Stimulated activated CD4-positive, alpha-beta T cell treated with anti-CD3 and anti-CD28 coated beads, Interleukin-15, amount 100 ng/mL, for 48 hours (primary cell): ENCODE measurements around the gene SPOPL.
"Not testable (repeated sequence)": the region's sequence is repeated elsewhere in the genome, so short reads cannot be mapped to it uniquely, and the experiment has no call there.

Experiments
- DNase-seq, 2 donors: peaks; one replicate each; pipeline ENCODE4 v3.0.0-alpha.2; 2020; ENCODE audit warnings: low read depth in 2 of 2

Gene SPOPL

GRCh38 chr2:138523673-138524042 is 22.1 kb downstream of the SPOPL start:
- DNase-seq: not testable (repeated sequence)

- not testable (repeated sequence) for DNase-seq
Observed at GRCh38 chr2:138524353-138524752, 22.8 kb downstream of the SPOPL start.

DNA sequence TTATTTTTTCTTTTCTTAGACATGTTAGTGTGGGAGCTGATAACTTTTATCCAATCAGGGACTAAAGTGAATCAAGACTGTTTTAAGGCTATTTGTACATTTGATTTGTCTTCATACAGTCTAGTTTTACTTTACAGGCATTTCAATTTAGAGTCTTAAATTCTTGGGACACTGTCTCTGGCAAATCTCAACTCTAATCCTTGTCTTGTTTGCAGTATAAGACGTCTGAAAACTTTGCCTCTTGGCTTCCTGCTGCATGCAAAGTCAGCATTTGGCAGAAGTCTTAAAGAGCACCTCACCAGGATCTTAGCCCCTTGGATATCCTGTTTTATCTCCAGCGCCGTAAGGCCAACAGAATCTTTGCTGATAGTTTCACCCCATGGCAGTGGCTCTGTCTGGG is 30.3 kb downstream of the SPOPL start:
- no peak for DNase-seq

DNA sequence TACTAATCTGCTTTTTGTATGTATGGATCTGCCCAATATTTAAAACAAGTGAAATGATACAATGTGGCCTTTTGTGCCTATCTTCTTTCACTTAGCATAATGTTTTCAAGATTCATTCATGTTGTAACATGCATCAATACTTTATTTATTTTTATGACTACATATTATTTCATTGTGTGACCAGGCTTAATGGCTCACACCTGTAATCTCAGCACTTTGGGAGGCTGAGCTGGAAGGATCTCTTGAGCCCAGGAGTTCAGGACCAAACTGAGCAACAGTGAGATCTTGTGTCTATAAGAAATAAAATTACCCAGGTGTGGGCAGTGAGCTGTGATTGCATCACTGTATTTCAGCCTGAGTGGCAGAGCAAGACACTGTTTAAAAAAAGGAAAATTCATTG is 33.2 kb downstream of the SPOPL start:
- DNase-seq: no peak

- no peak for DNase-seq
Observed at GRCh38 chr2:138536302-138536701, 34.7 kb downstream of the SPOPL start.

DNA sequence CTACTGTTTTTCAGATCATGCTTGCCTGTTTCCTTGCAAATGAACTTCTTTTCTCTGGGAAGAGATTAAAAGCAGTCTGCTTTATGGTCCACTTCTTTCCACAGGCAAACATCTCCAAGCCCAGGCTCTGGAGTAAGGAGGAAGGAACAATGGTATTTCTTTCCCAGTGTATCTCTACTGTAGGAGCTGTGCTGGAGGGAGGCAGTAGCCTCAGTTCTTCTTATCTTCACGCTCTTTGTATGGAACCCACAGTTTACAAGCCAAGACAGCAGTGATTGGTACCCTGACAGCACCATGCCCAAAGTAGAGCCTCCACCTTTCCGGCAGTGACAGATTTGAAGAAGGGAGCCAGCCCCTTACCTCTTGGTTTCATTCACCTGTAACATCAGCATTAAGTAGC is 35.2 kb downstream of the SPOPL start:
- no peak for DNase-seq

DNA sequence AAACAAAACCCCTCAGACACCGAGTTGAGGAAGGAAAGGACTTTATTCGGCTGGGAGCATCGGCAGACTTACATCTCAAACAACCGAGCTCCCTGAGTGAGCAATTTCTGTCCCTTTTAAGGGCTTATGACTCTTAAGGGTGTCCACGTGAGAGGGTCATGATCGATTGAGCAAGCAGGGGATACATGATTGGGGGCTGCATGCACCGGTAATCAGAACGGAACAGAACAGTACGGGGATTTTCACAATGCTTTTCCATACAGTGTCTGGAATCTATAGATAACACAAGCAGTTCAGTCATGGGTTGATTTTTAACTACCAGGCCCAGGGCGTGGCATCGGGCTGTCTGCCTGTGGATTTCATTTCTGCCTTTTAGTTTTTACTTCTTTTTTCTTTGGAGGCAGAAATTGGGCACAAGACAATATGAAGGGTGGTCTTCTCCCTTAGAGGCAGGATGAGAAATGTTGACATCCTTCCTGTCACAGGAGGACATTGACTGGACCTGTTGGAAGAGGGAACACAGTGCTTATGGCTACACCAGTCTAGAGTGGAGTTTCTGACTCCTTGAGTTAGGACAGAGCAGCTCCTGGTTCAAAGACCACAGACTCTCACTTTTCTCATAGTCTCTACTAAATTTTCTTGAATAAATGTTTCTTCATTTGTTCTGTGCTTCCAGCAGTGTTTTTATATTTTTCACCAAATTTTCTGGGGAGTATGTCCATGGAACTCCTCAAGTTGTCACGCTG is 35.8 kb downstream of the SPOPL start:
- no peak for DNase-seq

GRCh38 chr2:138544206-138544605 is 42.6 kb downstream of the SPOPL start:
- not testable (repeated sequence) for DNase-seq

DNA sequence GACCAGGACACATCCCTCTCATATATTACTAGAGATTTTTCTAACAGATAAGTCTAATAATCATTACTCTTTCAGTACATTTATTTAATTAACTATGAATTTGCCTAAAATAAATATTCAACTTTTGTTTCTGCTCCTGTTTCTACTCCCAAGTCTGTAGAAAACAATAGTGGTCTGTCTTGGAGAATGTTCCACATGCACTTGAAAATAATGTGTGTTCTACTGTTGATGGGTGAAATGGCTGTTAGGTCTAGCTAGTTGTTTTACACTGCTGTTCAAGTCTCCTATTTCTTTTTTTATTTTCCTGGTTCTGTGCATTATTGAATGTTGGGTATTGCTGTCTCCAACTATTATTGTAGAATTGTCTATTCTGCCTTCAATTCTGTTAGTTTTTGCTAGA is 47.2 kb downstream of the SPOPL start:
- no peak for DNase-seq

DNA sequence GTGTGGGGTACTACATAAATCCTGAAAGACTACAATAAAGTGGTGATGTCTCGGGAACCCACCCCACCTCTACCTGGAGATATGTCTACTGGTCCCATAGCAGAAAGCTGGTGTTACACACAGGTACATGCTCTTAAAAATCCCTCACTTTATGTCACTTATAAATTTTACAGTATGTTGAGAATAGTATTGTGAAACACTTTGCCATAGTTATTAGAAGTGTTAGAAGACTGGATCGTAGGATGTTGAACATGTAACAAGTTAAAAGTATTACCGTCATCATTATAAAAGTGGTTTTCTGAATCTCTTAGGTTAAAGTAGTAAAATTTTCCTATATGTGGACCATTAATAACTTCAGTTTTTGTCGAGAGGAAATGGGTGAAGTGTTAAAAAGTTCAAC is 48.6 kb downstream of the SPOPL start:
- DNase-seq: no peak

DNA sequence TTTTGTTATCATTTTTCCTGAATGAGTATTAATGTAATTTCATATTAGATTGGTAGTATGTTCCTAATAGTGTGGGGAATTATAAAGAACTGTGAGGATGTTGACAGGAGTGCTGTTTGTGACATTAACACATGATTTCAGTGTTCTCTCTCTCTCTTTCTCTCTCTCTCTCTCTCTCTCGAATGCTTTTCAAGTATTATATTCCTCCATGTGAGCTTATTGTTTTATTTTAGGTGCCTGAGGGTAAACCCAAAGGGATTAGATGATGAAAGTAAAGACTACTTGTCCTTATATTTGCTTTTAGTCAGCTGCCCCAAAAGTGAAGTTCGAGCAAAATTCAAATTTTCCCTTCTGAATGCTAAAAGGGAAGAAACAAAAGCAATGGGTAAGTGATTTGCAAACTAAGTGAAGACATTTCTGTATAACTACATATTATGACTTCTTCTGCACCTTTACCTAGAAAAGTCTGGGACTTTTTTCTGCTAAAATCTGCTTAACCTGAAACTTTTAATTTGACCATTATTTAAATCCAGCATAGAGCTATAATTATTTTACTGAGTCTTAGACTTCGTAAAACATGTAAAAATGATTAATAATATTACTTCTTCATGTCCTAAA is 49.2 kb downstream of the SPOPL start:
- no peak for DNase-seq

DNA sequence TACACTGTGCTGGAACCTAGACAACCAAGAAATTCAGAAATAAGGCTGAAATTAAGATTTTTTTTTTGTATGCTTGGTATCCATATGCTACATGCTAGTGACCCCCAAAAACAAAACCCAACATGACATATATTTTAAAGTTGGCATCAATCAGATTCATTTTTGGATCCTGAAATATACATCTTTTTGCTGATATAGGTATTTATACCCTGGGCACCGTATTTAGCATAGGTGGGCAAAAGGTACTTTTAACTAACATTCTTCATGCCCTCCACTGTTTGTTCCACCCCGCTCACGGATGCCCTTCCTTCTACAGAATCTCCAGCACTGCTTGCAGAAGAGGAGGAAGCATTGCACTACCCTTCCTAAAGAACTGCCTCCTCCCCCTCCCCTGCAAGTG is 52.6 kb downstream of the SPOPL start:
- DNase-seq: no peak

DNA sequence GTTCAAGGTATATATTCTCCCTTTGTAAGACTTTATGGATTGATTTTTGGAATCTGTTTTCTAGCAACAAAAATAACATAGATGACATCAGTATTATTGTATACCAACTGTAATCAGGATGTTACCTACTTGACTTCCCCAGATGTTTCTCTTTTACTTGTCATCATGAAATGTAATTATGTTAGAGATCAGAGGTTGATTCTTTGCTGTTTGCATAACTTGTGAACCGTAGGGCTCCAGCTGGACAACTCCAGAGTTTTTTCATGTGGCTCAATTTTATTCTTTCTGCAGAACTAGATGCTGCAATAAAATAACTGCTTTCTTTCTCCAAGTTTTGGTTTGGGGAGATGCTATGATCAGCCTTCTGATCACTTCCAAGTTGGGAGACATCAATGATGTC is 58.1 kb downstream of the SPOPL start:
- DNase-seq: no peak

- DNase-seq: no peak
Observed at GRCh38 chr2:138564586-138565229, 63.1 kb downstream of the SPOPL start.

- no peak for DNase-seq
Observed at GRCh38 chr2:138565230-138565598, 63.6 kb downstream of the SPOPL start.

DNA sequence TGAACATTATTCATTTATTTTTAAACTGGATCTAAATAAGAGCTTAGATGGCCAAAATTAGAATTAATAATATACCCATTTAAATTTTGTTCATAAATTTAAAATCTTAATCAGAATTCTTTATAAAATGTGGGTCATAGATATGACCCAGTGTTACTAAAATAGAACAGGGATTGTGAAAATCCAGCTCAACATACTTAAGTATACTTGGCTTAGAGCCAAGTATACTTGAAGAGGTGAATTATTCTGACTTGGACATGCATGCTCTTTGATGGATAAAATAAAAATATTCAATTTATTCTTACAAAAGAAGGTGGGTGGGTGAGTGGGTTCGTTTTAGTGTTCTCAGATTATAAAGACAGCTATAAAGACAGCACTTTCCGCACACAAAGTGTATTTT is 70.7 kb downstream of the SPOPL start:
- no peak for DNase-seq

DNA sequence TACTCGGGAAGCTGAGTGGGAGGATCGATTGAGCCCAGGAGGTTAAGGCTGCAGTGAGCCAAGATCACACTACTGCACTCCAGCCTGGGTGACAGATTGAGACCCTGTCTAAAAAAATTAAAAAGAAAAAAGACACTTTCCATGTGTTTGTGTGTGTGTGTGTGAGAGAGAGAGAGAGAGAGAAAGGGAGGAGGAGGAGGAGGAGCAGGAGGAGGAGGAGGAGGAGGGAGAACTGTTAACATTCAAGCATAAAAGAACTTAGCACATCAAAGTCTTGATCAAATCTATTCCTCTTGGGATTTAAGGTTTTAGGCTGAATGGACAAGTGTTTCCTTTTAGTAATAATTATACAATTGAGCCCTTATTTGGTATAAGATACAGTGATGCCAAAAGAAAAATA is 75.5 kb downstream of the SPOPL start:
- DNase-seq: no peak

DNA sequence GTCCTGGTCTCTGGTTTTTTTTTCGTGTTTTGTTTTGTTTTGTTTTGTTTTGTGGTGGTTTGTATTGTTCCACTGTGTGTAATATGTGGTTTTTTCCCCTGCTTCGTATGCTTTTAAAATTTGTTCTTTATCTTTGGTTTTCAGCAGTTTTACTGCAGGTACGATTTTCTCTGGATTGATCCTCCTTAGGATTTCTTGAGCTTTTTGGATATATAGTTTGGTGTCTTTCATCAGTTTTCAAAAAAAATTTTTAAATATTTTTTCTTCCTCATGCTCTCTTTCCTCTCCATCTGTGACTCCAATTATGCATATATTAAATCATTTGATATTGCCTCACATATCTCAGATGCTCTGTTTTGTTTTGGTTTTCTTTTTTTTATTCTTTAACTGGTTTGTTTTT is 78.0 kb downstream of the SPOPL start:
- DNase-seq: no peak

- no peak for DNase-seq
Observed at GRCh38 chr2:138581909-138582308, 80.3 kb downstream of the SPOPL start.

- no peak for DNase-seq
Observed at GRCh38 chr2:138589663-138590062, 88.1 kb downstream of the SPOPL start.

DNA sequence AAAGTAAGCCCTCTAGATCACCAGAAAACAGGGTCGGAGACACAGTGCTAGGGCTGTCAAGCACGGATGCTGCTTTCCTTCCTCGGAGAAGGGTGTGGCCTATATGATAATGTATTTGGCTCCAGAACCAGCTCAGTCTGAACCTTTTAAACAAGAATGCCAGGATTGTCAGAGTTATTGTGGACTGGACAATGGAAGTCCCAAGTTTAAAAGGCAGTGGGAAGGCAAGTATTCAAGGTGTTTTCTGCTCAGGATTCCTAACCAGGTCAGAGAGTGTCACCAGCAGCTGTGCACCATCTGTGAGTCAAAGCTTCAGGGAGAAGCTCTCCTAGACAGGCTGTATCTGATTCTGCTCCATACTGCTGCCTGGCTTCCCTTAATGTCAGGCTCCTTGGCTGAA is 94.8 kb downstream of the SPOPL start:
- no peak for DNase-seq

- DNase-seq: no peak
Observed at GRCh38 chr2:138600732-138601457, 99.3 kb downstream of the SPOPL start.
